ENCODE measurements around the gene SLC25A51.

DNA sequence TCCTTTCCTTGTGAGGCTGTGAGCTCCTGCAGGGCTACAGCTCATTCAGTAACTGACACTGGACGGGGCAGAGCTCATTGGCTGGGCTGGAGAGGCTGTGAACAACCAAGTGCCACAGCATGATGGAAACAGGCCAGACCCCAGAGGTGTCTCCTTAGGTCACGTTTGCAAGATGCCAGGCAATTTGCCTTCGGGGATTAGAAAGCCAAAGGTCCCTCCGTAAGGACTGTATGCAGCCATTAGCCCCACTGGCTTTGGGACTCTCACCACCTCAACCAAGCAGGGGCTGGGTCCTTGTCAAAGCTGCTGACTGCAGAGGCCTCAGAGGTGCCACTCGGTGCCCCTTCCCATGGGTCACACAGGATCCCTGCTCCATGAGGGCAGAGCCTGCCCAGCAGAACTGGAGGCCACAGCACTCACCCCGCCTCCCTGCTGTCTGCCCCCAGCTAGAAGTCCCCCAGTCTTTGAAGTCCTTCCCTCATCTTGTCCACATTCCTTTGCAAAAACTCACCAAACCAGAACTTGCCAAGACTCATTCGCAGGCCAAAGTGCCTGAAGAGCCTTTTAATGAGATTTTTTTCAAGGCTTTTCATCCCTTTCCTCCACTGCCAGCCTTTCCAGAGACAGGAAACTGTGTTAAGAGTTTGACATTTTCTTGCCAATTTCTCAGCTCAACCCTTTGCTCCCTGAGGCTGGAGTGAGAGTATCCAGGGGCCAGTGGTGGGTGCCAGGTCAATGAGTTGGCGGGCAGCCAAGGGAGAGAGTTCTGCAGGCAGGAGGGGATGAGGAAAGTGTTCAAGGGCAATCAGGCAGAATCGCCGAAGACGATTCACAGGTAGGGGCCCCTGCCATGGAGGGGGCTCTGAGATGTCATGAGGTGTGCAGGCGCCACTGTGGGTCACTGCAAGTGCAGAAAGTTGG, 39.7 kb upstream of the SLC25A51 start:
- TF ChIP-seq, protein P1, sequence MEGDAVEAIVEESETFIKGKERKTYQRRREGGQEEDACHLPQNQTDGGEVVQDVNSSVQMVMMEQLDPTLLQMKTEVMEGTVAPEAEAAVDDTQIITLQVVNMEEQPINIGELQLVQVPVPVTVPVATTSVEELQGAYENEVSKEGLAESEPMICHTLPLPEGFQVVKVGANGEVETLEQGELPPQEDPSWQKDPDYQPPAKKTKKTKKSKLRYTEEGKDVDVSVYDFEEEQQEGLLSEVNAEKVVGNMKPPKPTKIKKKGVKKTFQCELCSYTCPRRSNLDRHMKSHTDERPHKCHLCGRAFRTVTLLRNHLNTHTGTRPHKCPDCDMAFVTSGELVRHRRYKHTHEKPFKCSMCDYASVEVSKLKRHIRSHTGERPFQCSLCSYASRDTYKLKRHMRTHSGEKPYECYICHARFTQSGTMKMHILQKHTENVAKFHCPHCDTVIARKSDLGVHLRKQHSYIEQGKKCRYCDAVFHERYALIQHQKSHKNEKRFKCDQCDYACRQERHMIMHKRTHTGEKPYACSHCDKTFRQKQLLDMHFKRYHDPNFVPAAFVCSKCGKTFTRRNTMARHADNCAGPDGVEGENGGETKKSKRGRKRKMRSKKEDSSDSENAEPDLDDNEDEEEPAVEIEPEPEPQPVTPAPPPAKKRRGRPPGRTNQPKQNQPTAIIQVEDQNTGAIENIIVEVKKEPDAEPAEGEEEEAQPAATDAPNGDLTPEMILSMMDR (IDR thresholded peaks at IDR 0.05): no peak
- TF ChIP-seq EP300 (IDR thresholded peaks at IDR 0.05) (no peak), POLR2A (IDR thresholded peaks at IDR 0.05) (no peak)

Data from upper lobe of left lung (tissue), 4 donors.